ENCODE data around the gene GSG1L.

Gene GSG1L

GRCh38 chr16:27756206-27756970, 307.1 kb downstream of the GSG1L start:
- no peak for DNase-seq (ENCODE audit: low read depth)

GRCh38 chr16:27754788-27755690, 308.5 kb downstream of the GSG1L start:
- no peak for DNase-seq (ENCODE audit: low read depth)
- no peak overlapping the region for H3K4me3 ChIP-seq (ENCODE audit: low read depth, low read length)
- TF ChIP-seq CTCF (IDR thresholded peaks at IDR 0.05; ENCODE audit: insufficient read depth, low read depth, low read length, missing control alignments), result no peak

More at GRCh38 chr16:27756206-27756970, 307.1 kb downstream of the GSG1L start:
- TF ChIP-seq CTCF (IDR thresholded peaks at IDR 0.05; ENCODE audit: insufficient read depth, low read depth, low read length, missing control alignments), result no peak
- H3K4me3 ChIP-seq (ENCODE audit: low read depth, low read length), result no peak overlapping the region

- DNase-seq (ENCODE audit: low read depth), result no peak
- no peak for TF ChIP-seq CTCF (IDR thresholded peaks at IDR 0.05; ENCODE audit: insufficient read depth, low read depth, low read length, missing control alignments)
- no peak overlapping the region for H3K4me3 ChIP-seq (ENCODE audit: low read depth, low read length)
Observed at GRCh38 chr16:27753563-27753962, 310.0 kb downstream of the GSG1L start.

- H3K4me3 ChIP-seq (ENCODE audit: low read depth, low read length), result no peak overlapping the region
- DNase-seq (ENCODE audit: low read depth), result no peak
- TF ChIP-seq CTCF (IDR thresholded peaks at IDR 0.05; ENCODE audit: insufficient read depth, low read depth, low read length, missing control alignments), result no peak
Observed at GRCh38 chr16:27752241-27752640, 311.3 kb downstream of the GSG1L start.

- DNase-seq (ENCODE audit: low read depth), result no peak
- TF ChIP-seq CTCF (IDR thresholded peaks at IDR 0.05; ENCODE audit: insufficient read depth, low read depth, low read length, missing control alignments), result no peak
Observed at GRCh38 chr16:27751676-27752075, 311.8 kb downstream of the GSG1L start.

GRCh38 chr16:27751233-27751632, 312.3 kb downstream of the GSG1L start:
- DNase-seq (ENCODE audit: low read depth), result no peak
- no peak for TF ChIP-seq CTCF (IDR thresholded peaks at IDR 0.05; ENCODE audit: insufficient read depth, low read depth, low read length, missing control alignments)
- H3K4me3 ChIP-seq (ENCODE audit: low read depth, low read length), result no peak overlapping the region

More at GRCh38 chr16:27751676-27752075, 311.8 kb downstream of the GSG1L start:
- no peak overlapping the region for H3K4me3 ChIP-seq (ENCODE audit: low read depth, low read length)

All from GM12865 (cell line).